GM21529 (cell line): Measurements from ENCODE around the gene RUNX1.

Source experiments
- ATAC-seq: cut with Tn5 transposase; IDR thresholded peaks from one replicate; pipeline ENCODE4 v1.9.1; 2021; ENCODE audit not compliant: unreplicated experiment

RUNX1 gene

GRCh38 chr21:34949499-34949898 is 99.6 kb downstream of the RUNX1 start:
- ATAC-seq = no peak

- ATAC-seq = no peak
Measured at GRCh38 chr21:34949030-34949429, 100.1 kb downstream of the RUNX1 start.

DNA sequence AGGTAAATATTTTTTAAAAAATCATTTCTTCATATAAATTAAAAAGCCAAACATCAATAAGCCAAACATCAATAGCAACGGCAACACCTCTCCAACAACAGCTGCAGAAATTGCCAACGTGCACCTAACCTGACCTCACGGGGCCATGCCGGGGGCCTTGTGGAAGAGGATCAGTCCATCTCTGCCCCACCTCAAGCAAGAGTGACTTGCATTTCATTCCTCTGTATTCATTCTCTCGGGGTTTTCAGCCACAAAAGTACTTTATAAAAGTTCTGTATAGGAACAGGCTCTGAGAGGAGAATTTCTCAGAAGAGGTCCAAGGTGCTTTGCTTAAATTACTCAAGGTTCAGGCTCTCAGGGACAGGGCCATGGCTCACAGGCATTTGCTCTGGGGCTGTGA is 100.9 kb downstream of the RUNX1 start:
- no peak for ATAC-seq

GRCh38 chr21:34946916-34947534 is 102.1 kb downstream of the RUNX1 start:
- ATAC-seq = no peak

DNA sequence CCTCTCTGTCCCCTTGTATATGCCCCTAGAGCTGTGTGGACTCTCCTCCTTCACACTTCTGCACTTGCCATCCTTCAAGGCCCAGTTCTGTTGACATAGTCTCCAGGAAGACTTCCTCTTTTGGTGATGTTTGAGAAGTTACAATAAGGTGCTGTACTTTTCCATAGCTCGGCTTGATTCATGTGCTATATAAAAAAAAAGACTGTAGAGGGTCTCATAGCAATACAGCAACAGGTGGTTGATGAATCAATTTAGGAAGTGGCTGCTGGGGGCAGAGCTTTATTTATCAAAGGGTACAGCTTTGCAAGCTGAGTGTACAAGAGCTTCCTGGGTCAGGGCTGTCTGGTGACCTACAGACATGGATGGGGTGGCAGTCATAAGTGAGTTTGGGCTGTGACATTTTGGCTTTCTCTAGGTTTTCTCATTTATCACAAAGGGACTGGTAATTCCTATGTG is 102.7 kb downstream of the RUNX1 start:
- ATAC-seq = no peak

GRCh38 chr21:34945288-34945687 is 103.8 kb downstream of the RUNX1 start:
- ATAC-seq = no peak

DNA sequence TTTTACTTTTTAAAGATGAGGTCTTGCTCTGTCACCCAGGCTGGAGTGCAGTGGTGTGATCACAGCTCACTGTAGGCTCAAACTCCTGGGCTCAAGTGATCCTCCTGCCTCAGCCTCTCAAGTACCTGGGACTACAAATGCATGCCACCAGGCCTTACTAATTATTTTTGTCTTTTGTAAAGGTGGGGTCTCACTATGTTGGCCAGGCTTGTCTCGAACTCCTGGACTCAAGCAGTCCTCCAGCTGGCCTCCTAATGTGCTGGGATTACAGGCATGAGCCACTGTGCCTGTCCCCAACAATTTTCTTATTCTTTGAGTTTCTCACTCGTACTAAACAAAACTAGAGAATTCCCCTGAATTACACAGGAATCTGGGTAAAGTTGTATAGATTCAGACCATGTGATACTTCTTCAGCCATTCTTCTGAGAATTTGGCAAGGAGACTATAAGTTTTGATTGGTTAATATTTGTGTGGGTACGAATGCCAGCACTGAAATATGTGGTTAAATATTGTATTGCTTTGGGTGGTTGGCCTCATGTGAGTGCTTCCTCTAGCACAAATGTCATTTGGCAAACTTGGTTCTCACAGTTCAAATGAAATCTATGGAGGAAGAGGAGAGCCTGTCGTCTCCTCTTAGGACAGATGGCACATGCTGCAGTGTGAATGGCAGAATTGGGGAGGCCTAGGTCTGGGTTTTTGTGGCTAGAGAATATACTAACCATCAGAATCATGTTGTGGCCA is 104.9 kb downstream of the RUNX1 start:
- ATAC-seq = no peak

GRCh38 chr21:34942911-34943310 is 106.2 kb downstream of the RUNX1 start:
- no peak for ATAC-seq

GRCh38 chr21:34941162-34941561 is 107.9 kb downstream of the RUNX1 start:
- no peak for ATAC-seq

- no peak for ATAC-seq
Measured at GRCh38 chr21:34939673-34940331, 109.3 kb downstream of the RUNX1 start.

DNA sequence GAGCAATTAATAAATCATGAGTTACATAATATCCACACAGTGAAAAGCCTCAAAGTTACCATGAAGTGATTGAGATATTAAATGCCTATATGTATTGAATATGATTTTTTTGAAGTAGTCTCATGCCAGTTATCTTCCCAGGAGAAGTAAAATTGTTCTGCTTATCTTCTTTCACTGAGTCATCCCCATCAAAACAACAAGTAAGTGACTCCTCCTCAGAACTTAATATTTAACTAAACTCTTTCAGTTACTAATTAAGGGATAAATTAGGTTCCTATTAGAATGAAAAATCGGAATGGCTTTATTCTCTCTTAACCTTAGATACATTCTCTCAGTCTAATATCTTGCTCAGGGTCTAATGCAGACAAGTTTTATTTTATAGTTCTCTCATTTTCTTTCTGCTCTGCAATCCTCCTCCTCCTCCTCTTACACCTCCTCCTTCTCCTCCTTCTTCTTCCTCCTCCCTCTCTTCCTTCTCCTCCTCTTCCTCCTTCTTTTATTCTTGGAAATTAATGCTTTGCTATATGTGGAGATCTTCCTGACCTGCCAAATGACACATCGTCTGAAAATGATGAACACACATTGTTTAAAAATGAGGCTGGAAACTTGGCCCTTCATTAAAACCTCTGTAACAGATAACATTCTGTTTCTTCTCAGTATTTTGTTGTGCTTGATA is 110.9 kb downstream of the RUNX1 start:
- ATAC-seq = no peak

- ATAC-seq = no peak
Measured at GRCh38 chr21:34936883-34937563, 112.1 kb downstream of the RUNX1 start.

DNA sequence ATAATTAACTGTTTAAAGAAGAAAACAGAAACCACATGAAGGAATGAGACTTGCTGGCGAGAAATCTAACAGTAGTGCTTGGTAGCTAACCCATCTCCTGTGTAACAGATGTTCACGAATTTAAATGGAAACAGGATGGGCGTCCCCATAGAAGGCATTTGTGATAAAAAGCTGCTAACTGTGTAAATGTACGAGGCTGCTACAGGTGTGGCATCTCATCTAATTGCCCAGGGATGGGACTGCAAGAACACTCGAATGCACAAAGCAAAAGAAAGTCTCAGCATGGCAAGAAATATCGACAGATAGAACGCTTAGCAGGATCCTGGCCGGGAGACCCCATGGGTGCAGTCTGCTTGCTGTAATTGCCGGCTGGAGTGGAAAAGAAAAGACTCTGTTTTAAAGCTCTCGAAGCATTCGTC is 112.7 kb downstream of the RUNX1 start:
- ATAC-seq = no peak

DNA sequence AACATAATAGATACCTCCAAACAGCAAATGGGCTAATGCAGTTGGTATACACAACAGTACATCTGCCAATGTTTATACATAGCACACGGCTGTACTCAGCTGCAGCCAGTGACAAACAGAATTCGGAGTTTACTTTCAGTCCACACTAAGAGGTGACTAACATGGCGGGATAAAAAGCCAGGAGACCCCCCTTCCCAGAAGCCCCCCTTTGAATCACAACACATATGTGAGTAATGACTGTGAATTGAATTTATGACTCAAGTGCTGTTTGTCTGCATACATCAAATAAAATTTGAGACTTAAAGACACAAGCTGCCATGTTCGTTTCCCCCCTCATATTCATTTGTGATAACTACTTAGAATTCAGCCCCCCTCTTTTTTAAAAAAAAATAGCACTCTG is 113.2 kb downstream of the RUNX1 start:
- no peak for ATAC-seq

DNA sequence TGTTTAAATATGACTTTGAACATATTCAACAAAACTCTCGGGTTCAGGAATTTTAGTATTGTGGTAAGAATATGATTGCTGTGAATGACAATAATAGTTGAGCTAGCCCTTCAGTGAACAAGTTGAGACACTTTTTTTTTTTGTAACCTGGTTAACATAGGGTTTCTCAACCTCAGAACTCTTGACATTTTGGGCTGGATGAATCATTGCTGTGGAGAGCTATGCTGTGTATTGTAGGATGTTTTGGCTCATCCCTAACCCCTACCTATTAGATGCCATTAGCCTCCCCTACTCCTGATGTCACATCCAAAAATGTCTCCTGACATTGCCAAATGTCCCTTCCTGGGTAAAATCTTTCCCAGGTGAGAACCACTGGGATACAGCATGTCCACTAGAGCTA is 113.7 kb downstream of the RUNX1 start:
- ATAC-seq = no peak

DNA sequence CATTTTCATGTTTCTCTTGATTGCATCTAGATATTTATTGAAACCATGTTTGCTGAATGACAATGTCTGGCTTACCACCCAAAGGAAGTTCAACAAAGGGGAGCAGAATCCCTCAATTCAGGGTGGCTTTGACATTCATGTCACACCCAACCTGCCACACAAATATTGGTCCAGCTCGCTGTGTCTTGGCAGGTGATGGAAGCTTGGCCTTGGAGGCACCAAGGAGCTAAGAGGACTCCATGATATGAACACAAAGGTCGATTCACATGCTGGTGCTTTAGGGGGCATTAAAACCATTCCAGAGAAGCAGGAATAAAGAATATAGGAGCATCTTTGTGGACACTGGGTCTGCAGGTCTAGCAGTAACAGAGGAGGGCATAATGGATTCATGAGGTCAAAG is 114.8 kb downstream of the RUNX1 start:
- no peak for ATAC-seq

DNA sequence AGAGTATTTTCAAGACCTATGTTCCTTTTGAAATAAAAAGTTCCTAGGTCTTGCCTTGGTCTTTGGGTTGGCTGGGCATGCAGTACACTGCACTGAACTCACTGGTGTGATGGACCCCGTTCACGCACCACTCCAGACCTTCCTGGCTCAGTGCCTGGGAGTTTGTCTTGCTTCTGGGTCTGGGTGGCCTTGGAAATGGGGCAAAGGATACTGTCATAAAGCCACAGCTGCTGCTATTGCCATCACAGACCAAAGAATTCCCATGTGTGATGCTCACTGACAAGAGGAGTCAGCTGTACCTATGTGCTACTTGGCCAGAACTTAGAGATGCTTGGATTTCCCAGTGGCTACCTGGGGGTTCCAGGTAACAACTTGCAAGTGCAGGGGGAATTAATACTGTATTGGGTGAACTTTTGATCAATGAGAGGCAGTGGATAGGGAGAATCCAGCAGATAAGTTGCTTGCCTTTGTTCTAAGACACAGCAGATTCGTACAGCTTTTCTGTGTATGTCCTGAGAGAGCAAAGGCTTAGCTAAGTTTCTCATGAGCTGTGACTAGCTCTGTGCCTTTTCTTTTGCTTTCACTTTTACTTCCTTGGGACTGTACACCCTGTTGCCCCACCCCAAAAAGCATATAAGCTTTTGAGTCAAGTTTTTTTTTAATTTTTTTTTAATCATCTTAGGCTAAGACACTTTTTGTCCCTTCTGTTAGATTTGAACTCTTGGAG is 115.3 kb downstream of the RUNX1 start:
- no peak for ATAC-seq

- ATAC-seq = no peak
Measured at GRCh38 chr21:34932233-34932632, 116.9 kb downstream of the RUNX1 start.

DNA sequence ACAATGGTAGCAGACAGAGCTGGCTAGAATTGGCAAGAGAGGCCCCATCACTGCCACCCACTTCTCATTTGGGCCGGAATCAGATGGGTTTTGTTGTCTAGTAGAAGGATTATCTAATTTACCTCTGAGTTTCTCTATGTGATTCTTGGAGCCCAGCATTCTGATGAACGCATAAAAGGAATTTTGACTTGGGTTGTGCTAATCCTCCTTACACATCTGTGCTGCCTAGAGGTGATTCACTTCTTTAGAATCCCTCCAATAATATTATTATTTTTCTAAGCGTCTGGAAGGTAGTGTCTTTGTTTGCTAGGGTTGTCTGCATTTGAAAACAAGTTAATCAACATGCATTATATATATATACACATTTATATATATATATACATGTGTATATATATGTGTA is 118.1 kb downstream of the RUNX1 start:
- no peak for ATAC-seq

DNA sequence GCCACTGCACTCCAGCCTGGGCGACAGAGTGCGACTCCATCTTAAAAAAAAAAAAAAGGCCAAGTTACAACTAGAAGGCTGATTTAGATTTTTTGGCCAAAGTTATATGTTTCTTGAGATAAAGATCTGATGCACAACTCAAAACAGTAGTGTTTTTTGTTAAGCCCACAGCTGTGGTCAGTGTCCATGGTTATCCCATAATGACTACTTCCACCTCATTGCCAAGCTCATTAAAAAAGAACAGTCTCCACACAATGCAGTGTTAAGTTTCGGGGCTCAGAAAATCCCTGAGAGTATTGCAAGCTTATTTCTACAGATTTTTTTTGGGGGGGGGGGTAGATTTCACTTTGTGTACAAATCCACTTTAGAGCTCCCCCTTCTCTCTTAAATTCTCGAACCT is 120.5 kb downstream of the RUNX1 start:
- ATAC-seq = no peak
